ENCODE data around the gene VPS4B.
"Not testable (repeated sequence)": the region's sequence is repeated elsewhere in the genome, so short reads cannot be mapped to it uniquely, and the experiment has no call there.

Gene VPS4B

GRCh38 chr18:63422087-63422863 lies at the start of gene VPS4B:
Gene VPS4B (minus strand): TSS chr18:63422476. CDS start chr18:63422259, 217 bp downstream.
- DNase-seq, result peak; percentile 88 to 100 (median 99)

- no peak for DNase-seq
Observed at GRCh38 chr18:63470751-63471150, 48.5 kb upstream of the VPS4B start.

DNA sequence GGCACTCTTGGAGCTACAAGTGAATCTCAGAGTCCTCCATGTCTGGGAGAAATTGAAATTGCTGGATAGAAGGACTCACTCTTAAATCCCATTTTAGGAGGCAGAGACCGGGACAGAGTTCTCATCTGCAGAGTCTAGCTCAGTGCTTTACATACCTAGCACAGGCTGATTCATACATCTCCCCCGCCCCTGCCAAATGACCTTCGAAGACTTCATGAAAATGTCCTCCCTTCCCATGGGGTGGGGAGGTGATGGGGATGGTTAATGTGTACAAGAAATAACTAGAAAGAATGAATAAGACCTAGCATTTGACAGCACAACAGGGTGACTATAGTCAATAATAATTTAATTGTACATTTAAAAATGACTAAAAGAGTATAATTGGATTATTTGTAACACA lies 46.3 kb upstream of the VPS4B start:
- DNase-seq, result no peak

DNA sequence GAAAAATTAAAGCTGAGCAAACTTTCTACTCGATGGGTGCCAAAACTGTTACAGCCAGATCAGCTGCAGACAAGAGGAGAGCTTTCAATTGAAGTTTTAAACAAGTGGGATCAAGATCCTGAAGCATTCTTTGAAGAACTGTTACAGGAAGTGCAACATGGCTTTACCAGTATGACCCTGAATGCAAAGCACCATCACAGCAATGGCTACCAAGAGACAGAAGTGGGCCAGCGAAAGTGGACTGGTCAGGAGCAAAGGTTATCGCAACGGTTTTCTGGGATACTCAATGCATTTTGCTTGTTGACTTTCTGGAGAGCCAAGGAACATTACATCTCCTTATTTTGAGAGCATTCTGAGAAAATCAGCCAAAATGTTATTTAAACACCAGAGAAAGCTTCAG lies 45.4 kb upstream of the VPS4B start:
- no peak for DNase-seq

DNA sequence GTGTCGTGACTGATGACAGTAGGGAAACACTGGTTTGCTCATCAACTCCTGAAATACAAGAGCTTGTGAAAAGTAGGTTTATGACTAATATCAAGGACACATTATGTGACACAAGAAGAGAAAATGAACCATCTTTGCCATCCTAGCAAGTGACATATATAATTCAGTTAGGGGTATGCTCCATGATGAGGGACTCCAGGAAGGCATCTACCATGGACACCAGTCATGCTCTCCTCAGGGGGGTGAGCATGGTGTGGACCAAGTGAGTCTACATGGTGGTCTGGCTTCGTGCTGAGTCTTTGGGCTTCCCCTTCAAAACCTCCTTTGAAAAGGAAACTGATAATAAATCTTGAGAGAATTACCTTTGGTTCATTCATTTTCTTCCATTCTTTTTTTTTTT lies 42.8 kb upstream of the VPS4B start:
- no peak for DNase-seq

GRCh38 chr18:63464434-63464833 lies 42.2 kb upstream of the VPS4B start:
- no peak for DNase-seq

GRCh38 chr18:63460414-63460813 lies 38.1 kb upstream of the VPS4B start:
- DNase-seq, result no peak

DNA sequence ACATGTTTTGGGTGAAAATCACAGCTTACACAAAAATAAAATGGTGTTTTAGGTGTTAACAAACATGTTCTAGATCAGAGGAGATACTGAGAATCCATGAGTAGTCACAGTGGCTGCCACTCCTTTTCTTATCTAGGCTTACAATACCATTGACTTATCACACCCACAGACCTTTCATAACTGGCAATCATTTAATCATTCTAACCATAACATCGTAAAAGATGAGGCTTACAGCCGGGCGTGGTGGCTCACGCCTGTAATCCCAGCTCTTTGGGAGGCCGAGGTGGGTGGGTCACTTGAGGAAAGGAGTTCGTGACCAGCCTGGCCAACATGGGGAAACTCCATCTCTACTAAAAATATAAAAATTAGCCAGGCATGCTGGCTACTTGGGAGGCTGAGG lies 35.7 kb upstream of the VPS4B start:
- no peak for DNase-seq

DNA sequence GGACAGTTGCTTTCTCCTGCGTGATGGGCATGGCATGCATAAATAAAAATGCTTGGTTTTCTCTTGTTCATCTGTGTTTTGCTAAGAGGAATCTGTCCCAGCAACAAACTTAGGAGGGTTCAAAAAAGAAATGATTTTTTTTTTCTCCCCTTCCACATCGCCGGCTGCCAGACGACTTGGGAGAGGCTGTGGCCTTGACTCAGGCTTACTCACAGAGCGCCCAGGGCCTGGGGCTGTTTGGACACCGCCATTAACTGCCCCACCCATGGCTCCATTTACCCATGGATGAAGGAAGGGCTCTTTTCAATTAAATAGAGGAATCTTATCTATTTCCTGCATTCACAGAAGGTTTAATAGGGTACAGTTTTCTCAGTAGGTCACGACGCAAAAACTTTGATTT lies 32.2 kb upstream of the VPS4B start:
- DNase-seq, result no peak

DNA sequence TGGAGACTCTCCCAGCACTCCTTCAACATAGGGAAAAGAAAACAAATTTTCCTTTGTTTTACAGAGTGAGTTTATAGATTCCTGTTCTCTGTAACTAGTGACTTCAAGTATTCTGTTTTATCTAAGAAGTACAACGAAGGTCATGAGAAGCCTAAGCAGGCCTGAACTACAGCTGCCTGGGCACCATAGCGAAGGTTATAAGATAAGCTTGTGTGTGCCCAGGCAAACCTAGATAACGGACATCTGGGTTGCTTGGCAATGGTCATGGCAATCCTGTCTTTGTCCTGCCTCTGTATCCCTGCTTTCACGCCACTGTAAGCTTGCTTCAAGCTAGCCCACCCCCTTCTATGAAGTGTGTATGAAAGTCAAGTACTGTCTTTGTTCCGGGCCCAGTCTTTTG lies 30.5 kb upstream of the VPS4B start:
- DNase-seq, result not testable (repeated sequence)

DNA sequence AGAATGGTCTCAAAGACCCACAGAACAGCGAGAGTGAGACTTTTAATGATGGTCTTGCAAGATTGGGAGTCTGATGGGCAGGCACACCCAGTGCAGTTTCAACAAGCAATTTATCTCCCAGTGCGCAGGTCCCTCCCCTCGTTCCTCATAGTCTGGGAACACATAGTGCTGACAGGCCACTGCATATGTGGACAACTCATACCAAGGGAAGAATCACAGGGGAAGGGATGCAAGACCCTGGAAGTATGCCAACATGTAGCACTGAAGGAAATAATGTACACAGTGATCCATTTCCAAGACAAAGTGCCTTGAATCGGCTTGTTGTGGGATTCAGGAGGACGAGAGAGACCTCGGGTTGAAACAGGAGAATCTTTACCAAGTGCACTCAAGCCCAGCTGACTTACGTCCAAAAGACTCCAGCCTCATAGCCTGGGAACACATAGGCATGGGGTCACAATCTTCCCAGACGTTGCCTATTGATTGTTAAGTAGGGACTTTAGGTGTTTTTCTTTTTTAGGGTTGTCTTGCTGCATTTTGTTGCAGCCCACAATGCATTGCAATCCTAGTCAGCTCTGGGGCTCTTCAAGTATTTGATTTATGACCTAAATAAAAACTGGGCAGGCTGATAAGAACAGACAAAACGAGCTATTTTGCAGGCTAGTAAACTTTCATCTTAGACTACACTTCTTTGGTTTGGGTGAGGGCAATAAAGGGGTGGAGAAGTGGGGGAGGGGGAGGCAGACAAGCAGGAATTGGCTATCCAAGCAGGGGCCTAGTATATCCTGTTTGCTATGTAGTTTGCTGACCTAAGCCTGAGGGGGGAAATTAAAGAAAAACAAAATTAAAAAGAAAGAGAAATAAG lies 29.8 kb upstream of the VPS4B start:
- DNase-seq, result no peak

DNA sequence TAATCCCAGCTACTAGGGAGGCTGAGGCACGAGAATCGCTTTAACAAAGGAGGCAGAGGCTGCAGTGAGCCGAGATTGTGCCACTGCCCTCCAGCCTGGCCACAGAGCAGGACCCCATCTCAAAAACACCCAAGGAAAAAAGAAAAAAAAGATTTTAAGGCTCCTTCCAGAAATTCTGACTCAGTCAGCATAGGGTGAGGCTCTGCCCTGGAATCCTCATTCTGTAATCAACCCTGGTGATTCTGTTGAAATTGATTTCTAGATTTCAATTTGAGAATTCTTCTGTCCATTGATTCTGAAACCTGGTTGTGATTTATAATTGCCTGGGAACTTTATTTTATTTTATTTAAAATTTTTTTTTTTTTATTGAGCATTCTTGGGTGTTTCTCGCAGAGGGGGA lies 27.1 kb upstream of the VPS4B start:
- DNase-seq, result no peak

- no peak for DNase-seq
Observed at GRCh38 chr18:63447066-63447465, 24.8 kb upstream of the VPS4B start.

DNA sequence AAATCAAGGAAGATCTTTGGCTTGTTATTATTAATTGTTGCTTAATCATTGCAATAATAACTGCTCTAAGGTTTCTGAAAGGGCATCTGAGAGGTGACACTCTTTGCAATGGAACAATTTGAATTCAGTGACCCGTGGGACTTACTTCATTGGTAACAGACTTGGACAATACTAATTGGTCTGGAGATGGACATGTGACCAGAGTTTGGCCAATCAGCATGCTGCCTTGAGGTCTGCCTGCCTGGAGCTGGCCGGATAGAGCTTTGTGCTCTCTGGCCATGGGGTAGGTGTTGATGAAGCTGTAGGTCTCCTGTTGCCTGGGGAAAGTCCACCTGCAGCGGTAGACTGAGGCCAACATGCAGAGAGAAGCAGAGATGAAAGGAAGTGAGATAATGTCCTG lies 24.0 kb upstream of the VPS4B start:
- no peak for DNase-seq

GRCh38 chr18:63445037-63445436 lies 22.8 kb upstream of the VPS4B start:
- DNase-seq, result no peak

- DNase-seq, result no peak
Observed at GRCh38 chr18:63444580-63444979, 22.3 kb upstream of the VPS4B start.

GRCh38 chr18:63443829-63444228 lies 21.6 kb upstream of the VPS4B start:
- no peak for DNase-seq

DNA sequence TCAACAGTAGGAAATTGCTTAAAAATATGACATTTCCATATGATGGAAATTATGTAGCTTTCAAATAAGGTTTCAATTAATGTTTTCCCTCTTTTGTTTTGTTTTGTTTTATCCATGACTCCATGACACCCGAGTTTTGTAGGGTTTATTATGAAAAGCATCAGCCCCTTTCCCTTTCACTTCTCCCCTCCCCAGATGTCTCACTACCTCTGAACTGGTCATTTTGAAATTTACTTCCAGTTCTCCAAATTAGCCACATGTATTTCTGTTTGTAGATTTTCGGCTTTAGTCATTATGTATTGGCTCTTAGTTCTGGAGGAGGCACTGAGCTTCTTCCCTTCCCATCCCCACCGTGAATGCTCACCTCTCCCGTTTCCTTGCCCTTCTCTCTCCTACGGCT lies 18.6 kb upstream of the VPS4B start:
- no peak for DNase-seq

DNA sequence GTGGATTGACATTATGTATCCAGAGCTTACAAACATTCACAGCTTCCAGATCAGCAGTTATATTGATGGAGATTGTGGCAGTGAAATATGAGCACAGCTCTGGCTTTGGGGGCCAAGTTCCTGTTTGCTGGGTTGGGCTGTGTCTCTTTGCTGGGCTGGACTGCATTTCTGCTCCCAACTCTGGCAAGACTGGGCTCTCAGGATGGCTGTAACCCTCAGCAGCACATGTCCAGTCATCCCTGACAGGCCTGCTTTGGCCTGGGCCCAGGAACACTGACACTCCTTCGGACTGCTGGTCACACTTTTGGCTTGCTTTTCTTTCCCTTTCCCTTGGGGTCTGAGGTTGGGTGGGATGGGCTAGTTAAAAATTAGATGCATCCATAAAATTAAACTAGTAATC lies 17.9 kb upstream of the VPS4B start:
- peak in 1 of 51 donors; percentile 2 for DNase-seq

- peak in 32 of 51 donors; percentile 1 to 66 (median 14) for DNase-seq
Observed at GRCh38 chr18:63439334-63439733, 17.1 kb upstream of the VPS4B start.

DNA sequence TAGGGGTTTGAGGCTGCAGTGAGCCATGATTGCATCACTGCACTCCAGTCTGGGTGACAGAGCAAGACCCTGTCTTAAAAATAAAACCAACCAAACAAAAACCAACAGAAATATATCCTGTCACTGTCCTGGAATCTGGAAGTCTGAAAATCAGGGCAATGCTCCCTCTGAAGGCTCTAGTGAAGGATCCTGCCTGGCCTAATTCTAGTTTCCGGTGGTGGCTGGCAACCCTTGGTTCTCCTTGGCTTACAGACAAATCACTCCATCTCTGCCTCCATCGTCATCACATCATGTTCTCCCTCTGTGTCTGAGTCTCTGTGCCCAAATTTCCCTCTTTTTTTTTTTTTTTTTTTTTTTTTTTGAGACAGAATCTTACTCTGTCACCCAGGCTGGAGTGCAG lies 15.9 kb upstream of the VPS4B start:
- DNase-seq, result no peak

- no peak for DNase-seq
Observed at GRCh38 chr18:63433334-63433866, 11.1 kb upstream of the VPS4B start.

DNA sequence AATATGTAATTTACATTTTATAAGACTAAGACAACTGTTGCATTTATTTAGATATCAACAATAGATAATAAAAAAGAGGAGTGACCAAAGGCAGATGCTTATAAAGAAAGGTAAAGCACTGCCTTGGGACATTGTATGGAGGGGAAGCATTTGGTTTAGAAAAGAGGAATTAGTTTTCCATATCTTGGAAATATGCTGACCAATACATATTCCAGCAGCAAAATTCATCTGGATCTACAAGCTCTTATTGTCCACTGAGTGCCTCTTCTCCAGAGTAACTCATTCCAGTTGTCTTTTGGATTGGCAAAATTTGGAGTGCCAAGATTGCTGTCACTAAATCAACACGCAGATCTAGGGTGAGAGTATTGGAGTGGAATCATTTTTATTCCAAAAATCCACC lies 8.9 kb upstream of the VPS4B start:
- DNase-seq, result no peak
